ENCODE data around the gene SDR9C7.
"Not testable (repeated sequence)": the region's sequence is repeated elsewhere in the genome, so short reads cannot be mapped to it uniquely, and the experiment has no call there.

Gene SDR9C7

DNA sequence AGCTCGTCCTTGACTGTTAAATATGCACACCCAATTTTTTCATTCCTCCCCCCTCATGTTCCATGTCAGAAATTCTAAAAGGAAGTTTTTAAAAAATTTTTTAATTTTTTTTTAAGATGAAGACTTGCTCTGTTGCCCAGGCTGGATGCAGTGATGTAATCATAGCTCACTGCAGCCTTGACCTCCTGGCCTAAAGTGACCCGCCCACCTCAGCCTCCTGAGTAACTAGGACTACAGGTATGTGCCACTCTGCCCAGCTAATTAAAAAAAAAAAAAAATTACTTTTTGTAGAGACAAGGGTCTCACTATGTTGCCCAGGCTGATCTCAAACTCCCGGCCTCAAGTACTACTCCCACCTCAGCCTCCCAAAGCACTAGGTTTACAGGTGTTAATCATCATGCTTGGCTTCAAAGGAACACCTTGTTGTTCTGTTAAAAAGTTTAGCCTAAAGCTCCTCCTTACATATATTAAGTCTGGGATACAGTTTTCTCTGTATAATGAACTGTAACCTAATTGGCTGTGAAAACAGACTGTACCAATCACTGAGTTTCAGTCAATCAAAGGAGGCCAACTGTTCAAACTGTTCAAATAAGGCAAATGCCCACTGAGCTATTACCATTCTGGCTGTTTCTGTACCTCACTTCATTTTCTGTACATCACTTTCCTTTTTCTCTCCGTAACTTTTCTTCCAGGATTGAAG is 17.8 kb downstream of the SDR9C7 start:
- DNase-seq (ENCODE audit: low read depth in 2 of 2) = no peak

DNA sequence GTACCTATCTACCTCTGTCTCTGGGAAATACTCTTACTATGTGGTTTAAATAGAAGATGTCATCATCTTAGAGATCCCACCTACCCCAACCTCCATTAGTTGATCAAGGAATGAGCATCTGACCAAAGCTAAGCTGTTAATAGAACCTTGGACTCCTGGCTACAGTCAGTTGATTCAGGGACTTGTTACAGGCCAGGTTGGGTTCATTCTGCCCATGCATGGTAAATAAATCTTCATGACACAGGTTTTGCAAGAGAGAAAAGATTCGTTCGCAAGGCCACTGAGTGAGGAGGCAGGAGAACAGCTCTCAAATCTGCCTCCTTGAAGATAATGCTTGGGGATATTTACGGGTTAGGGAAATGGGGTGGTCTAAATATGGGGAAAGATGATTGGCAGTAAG is 19.5 kb downstream of the SDR9C7 start:
- no peak for DNase-seq (ENCODE audit: low read depth in 2 of 2)

DNA sequence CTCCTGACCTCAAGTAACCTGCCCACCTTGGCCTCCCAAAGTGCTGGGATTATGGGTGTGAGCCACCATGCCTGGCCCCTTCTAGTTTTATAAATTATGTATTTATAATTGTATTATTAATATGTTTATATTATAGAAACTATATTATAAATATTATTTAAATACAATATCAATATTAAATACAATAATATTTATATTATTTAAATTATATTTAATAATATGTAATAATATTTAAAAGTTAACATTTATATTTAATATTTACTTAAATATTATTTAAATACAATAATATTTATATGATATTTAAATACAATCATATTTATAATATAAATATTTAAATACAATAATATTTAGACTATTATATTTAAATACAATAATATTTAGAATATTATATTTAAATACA is 20.0 kb downstream of the SDR9C7 start:
- no peak for DNase-seq (ENCODE audit: low read depth in 2 of 2)

- DNase-seq (ENCODE audit: low read depth in 2 of 2) = not testable (repeated sequence)
Measured at GRCh38 chr12:56909403-56909802, 24.8 kb downstream of the SDR9C7 start.

GRCh38 chr12:56908136-56908535 is 26.1 kb downstream of the SDR9C7 start:
- DNase-seq (ENCODE audit: low read depth in 2 of 2) = no peak

GRCh38 chr12:56905852-56906251 is 28.4 kb downstream of the SDR9C7 start:
- no peak for DNase-seq (ENCODE audit: low read depth in 2 of 2)

GRCh38 chr12:56903374-56903773 is 30.8 kb downstream of the SDR9C7 start:
- no peak for DNase-seq (ENCODE audit: low read depth in 2 of 2)

DNA sequence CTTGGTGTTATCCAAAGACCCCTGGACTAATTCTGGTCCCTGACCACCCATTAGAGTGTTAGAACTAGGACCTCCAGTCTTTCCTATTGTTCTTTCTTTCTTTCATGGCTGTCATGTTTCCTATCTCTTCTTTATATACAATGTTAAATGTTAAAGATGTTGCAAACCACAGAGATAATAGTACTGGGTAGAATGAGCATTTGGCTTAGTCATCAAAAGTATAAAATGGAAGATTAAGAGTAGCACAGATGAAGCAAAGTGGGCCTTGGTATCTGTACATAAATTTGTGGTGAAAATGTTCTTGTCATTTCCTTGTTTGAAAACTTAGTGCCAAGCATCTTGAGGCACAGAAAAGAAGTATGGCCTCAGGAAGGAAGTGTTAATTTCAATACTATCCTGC is 32.9 kb downstream of the SDR9C7 start:
- DNase-seq (ENCODE audit: low read depth in 2 of 2) = not testable (repeated sequence)

DNA sequence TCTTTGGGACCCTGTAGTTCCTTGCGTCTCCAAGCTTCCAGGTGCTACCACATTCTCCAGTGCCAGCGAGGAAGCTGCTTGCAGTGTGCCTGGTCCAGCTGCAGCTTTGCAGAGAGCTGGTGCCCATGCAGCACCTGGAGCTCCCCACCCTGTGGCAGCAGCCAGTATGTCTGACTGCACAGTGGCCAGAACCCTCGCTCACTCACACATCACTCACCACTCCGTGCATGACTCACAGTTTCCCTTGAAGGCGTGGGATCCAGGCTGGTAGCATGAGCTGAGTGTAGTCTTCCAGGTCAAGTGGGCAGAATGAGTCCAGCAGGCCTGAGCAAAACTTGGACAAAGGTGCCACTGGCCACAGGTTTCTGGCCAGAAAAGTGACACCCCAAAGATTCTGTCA is 33.6 kb downstream of the SDR9C7 start:
- no peak for DNase-seq (ENCODE audit: low read depth in 2 of 2)

DNA sequence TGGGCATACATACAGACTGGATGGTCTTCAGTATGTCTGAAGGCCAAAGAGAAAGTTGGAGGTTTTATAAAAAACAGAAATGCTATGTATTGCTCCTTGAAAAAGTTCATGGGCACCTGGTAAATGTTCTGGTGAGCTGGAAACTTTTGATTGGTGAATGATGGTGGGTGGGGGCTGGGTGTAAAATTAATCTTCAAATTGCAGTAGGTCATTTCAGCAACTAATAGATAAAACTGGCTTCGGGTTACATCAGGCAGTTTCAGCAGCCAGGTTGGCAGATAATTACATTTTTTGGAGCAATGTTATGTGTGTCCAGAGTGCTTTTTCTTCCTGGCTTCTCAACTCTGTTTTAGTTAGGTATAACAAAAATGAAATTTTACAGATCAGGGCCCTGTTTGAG is 35.3 kb downstream of the SDR9C7 start:
- DNase-seq (ENCODE audit: low read depth in 2 of 2) = no peak

- DNase-seq (ENCODE audit: low read depth in 2 of 2) = no peak
Measured at GRCh38 chr12:56897844-56898361, 36.3 kb downstream of the SDR9C7 start.

DNA sequence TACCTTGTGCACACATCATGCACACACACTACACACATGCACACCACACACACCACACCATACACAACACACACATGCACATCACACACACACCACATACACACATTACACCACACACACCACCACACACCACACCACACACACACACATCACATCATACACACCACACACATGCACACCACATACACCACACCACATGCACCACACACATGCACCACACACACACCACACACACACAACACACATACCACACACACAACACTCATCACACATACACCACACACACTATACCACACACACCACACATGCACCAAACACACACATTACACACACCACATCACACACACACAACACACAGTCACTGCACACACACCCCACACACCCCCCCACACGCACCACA is 38.1 kb downstream of the SDR9C7 start:
- no peak for DNase-seq (ENCODE audit: low read depth in 2 of 2)

- no peak for DNase-seq (ENCODE audit: low read depth in 2 of 2)
Measured at GRCh38 chr12:56894698-56895368, 39.4 kb downstream of the SDR9C7 start.

GRCh38 chr12:56891885-56892284 is 42.3 kb downstream of the SDR9C7 start:
- DNase-seq (ENCODE audit: low read depth in 2 of 2) = not testable (repeated sequence)

DNA sequence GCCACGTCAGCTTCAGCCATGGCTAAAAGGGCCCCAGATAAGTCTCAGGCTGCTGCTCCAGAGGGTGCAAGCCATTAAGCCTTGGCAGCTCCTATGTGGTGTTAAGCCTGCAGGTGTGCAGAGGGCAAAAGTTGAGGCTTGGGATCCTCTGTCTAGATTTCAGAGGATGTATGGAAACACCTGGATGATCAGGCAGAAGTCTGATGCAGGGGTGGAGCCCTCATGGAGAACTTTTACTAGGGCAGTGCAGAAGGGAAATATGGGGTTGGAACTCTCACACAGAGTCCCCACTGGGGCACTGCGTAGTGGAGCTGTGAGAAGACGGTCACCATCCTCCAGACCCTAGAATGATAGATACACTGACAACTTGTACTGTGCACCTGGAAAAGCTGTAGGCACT is 47.9 kb downstream of the SDR9C7 start:
- no peak for DNase-seq (ENCODE audit: low read depth in 2 of 2)

DNA sequence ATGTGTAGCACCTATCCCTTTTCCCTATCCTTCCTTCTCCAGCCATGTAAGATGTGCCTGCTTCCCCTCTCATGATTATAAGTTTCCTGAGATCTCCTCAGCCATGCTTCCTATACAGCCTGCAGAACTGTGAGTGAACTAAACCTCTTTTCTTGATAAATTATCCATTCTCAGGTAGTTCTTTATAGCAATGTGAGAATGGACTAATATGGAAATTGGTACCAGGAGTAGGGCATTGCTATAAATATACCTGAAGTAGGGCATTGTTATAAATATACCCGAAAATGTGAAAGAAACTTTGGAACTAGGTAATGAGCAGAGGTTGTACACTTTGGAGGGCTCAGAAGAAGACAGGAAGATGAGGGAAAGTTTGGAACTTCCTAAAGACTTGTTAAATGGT is 48.9 kb downstream of the SDR9C7 start:
- no peak for DNase-seq (ENCODE audit: low read depth in 2 of 2)

DNA sequence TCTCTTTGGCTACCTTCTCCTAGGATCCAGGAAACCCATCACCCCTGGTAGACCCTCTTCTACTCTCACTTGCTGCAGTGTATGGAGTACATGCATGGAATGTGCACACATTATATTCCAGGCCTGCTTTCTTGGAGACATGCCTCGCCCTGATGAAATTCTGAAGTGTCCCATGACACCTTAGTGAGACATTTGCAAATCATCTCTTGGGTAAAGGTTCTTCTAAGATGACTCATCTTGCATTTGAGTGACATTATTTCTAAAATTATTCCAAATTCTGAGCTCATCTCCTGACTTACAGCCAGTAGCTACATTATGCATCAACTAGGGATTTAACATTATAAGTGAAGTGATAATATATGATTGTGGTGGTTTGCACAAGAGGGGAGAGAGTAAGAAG is 49.8 kb downstream of the SDR9C7 start:
- no peak for DNase-seq (ENCODE audit: low read depth in 2 of 2)

DNA sequence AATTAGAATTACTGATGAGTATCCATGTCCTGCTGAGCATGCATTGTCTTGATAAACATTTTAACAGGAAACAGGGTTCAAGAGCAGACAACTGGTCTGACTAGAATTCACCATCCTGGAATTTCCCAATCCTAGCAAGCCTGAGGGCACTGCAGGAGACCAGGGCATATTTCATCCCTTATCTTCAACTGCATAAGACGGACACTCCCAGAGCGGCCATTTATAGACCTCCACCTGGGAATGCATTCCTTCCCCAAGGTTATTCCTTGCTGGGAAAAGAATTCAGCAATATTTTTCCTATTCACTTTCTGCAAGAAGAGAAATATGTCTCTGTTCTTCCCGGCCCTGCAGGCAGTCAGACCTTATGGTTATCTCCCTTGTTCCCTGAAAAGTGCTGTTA is 51.8 kb downstream of the SDR9C7 start:
- not testable (repeated sequence) for DNase-seq (ENCODE audit: low read depth in 2 of 2)

DNA sequence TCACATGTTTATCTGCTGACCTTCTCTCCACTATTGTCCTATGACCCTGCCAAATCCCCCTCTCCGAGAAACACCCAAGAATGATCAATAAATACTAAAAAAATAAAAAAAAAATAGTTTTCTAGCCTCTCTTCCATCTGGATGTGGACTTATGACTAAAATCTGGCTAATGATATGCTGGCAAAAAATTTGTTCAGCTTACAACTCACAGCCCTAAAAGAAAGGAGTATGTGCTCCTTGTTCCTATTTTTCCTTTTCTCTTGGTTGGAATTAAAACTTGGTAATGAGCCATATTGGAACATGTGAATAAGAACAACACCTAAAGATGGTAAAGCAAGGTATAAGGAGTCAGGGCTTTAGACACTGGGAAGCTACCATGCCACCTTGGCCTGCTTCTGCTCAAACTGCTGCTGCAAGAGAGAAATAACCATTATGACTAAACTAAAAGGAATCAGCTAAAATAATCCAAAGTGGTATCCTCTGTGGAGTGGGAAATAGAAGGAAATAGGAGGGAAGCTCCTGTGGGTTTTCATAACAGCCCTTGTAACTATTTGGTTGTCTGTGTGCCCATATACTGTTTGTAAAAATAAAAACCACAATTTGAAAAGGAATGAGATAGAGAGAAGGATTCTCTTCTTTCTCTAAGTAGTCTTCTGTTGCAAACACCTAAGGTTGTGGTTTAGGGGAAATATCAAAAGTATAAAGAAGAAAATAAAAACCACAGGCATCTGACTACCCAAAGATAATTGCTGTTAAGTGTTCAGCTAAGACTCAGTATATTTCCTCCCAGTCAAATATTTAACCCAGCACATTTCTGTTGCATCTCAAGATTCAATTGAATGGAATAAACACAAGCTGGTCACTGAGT is 53.8 kb downstream of the SDR9C7 start:
- DNase-seq (ENCODE audit: low read depth in 2 of 2) = no peak

DNA sequence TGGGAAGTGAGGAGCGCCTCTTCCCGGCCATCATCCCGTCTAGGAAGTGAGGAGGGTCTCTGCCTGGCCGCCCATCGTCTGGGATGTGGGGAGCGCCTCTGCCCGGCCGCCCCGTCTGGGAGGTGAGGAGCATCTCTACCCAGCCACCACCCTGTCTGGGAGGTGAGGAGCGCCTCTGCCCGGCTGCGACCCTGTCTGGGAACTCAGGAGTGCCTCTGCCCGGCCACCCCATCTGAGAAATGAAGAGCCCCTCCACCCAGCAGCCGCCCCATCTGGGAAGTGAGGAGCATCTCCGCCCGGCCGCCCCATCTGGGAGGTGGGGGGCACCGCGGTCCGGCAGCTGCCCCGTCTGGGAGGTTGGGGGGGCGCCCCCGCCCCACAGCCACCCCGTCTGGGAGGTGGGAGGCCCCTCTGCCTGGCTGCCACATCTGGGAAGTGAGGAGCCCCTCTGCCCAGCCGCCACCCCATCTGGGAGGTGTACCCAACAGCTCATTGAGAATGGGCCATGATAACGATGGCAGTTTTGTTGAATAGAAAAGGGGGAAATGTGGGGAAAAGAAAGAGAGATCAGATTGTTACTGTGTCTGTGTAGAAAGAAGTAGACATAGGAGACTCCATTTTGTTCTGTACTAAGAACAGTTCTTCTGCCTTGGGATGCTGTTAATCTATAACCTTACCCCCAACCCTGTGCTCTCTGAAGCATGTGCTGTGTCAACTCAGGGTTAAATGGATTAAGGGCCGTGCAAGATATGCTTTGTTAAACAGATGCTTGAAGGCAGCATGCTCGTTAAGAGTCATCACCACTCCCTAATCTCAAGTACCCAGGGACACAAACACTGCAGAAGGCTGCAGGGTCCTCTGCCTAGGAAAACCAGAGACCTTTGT is 54.7 kb downstream of the SDR9C7 start:
- not testable (repeated sequence) for DNase-seq (ENCODE audit: low read depth in 2 of 2)

DNA sequence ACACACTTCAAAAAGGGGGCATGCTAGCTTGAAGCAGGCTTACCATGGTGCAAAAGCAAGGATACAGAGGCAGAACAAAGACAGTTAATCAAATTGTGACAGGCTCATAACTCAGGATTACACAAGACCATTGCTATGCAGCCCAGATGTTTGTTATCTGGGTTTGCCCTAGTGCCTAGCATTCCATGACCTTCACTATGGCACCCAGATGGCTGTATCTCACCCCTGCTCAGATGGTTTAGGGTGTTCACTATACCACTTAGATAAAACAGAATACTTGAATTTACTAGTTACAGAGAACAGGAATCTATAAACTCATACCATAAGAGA is 56.2 kb downstream of the SDR9C7 start:
- no peak for DNase-seq (ENCODE audit: low read depth in 2 of 2)

Data from stimulated activated CD4-positive, alpha-beta T cell treated with anti-CD3 and anti-CD28 coated beads, Interleukin-12 subunit alpha, Interleukin-12 subunit beta, amount 100 ng/mL, for 24 hours (primary cell).